ENCODE results near the gene PHTF1. TPM values are rescaled to one million over a fixed set of nuclear protein-coding genes. Genes with fewer than 3 reads are reported as not detected.
"Not testable (repeated sequence)": the region's sequence is repeated elsewhere in the genome, so short reads cannot be mapped to it uniquely, and the experiment has no call there.

Gene PHTF1
- polyA plus RNA-seq, 3 donors, result 6.7 to 12.2 (median 11.1) TPM

DNA sequence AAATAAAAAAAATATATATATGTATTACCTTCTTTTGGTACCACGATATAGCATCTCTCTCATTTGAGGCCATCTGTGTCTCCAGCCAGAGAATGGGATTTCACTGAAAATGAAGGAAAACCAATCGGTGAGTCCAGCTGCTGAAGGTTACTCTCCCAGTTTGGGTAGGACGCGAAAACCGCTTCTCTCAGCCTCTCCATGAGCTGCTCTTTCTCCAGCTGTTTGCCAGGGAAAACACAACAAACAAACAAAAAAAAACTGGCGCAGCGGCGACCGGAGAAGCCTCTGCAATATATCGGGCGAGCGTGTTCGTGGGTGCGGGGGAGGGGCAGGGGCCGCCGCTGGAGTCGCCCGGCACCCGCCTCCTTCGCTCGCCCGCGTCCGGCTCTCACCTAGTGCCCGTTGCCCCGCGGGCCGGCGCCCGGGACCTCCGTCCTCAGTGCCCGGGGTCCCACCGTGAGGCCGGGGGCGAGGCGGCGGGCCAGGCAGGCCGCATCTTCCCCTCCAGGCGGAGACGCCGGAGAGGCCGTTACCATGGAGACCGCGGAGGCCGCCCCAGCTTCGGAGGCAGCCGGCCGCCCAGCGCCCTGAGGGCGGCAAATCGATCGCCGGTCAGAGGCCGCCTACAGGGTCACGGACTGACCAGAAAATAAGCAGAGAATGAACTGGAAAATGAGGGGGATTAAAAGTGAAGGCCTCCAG is 504 bp downstream of the PHTF1 start:
- H3K27ac Mint-ChIP-seq, result peak overlapping the region; percentile 99 to 100 (median 99)

DNA sequence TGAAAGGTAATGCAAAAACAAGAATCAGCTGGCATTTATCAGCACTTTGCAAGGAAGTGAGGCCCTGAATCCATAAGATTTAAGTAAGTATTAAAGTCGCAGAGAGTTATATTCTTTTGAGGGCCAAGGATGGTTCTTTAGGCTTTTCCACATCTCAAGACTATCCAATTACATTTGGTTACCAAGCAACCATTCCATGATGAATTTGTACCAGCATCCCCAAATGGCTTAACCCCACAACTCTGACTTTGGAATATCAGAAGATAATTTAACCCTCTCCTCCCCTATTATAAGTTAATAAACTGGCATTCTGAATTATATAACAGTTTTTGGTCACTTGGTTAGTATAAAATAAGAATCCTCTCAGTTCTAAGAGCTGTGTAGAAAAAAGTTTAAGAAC is 2.8 kb downstream of the PHTF1 start:
- WGBS (ENCODE audit: insufficient coverage), result no CpG with 5 or more reads among the region's 1 CpG
- TF ChIP-seq, protein P1, sequence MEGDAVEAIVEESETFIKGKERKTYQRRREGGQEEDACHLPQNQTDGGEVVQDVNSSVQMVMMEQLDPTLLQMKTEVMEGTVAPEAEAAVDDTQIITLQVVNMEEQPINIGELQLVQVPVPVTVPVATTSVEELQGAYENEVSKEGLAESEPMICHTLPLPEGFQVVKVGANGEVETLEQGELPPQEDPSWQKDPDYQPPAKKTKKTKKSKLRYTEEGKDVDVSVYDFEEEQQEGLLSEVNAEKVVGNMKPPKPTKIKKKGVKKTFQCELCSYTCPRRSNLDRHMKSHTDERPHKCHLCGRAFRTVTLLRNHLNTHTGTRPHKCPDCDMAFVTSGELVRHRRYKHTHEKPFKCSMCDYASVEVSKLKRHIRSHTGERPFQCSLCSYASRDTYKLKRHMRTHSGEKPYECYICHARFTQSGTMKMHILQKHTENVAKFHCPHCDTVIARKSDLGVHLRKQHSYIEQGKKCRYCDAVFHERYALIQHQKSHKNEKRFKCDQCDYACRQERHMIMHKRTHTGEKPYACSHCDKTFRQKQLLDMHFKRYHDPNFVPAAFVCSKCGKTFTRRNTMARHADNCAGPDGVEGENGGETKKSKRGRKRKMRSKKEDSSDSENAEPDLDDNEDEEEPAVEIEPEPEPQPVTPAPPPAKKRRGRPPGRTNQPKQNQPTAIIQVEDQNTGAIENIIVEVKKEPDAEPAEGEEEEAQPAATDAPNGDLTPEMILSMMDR (IDR thresholded peaks at IDR 0.05), result no peak
- Mint-ChIP-seq H3K36me3 (peaks cover 11 to 33% of the 10 kb centered on the region in 2 donors), H3K4me1 (peaks cover 31% of the 10 kb centered on the region), H3K27ac (no peak overlapping the region), H3K9me3 (peaks cover 0 to 1% (median 0%) of the 10 kb centered on the region in 7 donors), H3K27me3 (ENCODE audit: low read depth in 3 of 3) (no peaks in the 10 kb centered on the region), H3K4me3 (no peak overlapping the region)
- Histone ChIP-seq H2AFZ (ENCODE audit: insufficient read depth, low read depth, low read length, poor library complexity, severe bottlenecking) (no peak overlapping the region), H3K9ac (ENCODE audit: insufficient read depth, low read length, poor library complexity, severe bottlenecking) (no peak overlapping the region), H3K27me3 (ENCODE audit: control insufficient read depth in 2 of 2, insufficient read depth in 2 of 2, low read length in 2 of 2) (no peaks in the 10 kb centered on the region), H3K79me2 (ENCODE audit: insufficient read depth, low read length) (peaks cover 37% of the 10 kb centered on the region), H4K20me1 (ENCODE audit: insufficient read depth, low read length) (no peaks in the 10 kb centered on the region), H3K27ac (ENCODE audit: low read depth in 1 of 2, low read length in 2 of 2) (no peak overlapping the region), H3K4me2 (replicated peaks; ENCODE audit: extremely low read depth, low read length, poor library complexity, severe bottlenecking) (no peak overlapping the region), H3K4me3 (replicated peaks in 1 of 3; ENCODE audit: low read depth in 2 of 3, low read length in 3 of 3) (no peak overlapping the region), H3K9me3 (replicated peaks in 1 of 2; ENCODE audit: control insufficient read depth in 1 of 2, insufficient read depth in 1 of 2, low read length in 2 of 2) (no peaks in the 10 kb centered on the region), H3K36me3 (replicated peaks in 1 of 2; ENCODE audit: control insufficient read depth in 1 of 2, insufficient read depth in 2 of 2, low read length in 2 of 2) (peaks cover 2 to 12% of the 10 kb centered on the region in 2 donors), H3K4me1 (ENCODE audit: control insufficient read depth in 1 of 2, insufficient read depth in 2 of 2, low read length in 2 of 2) (peaks cover 21 to 27% of the 10 kb centered on the region in 2 donors)
- intact Hi-C loops (cut with micrococcal nuclease), result loop anchor here in 1 of 2 donors (5.0 kb wide), 1 partner anchor 56 kb away; the partner anchor contains the start of gene RSBN1
- no peak for DNase-seq

More for the DNA sequence above, 504 bp downstream of the PHTF1 start:
- Histone ChIP-seq H3K9me3 (replicated peaks in 1 of 2; ENCODE audit: control insufficient read depth in 1 of 2, insufficient read depth in 1 of 2, low read length in 2 of 2) (no peaks in the 10 kb centered on the region), H4K20me1 (ENCODE audit: insufficient read depth, low read length) (no peaks in the 10 kb centered on the region), H2AFZ (ENCODE audit: insufficient read depth, low read depth, low read length, poor library complexity, severe bottlenecking) (peak overlapping the region; percentile 91), H3K36me3 (replicated peaks in 1 of 2; ENCODE audit: control insufficient read depth in 1 of 2, insufficient read depth in 2 of 2, low read length in 2 of 2) (peaks cover 3 to 20% of the 10 kb centered on the region in 2 donors), H3K79me2 (ENCODE audit: insufficient read depth, low read length) (peaks cover 33% of the 10 kb centered on the region), H3K27me3 (ENCODE audit: control insufficient read depth in 2 of 2, insufficient read depth in 2 of 2, low read length in 2 of 2) (no peaks in the 10 kb centered on the region), H3K27ac (ENCODE audit: low read depth in 1 of 2, low read length in 2 of 2) (peak overlapping the region; percentile 95 to 99), H3K4me3 (replicated peaks in 1 of 3; ENCODE audit: low read depth in 2 of 3, low read length in 3 of 3) (peak overlapping the region; percentile 71 to 98 (median 87)), H3K4me1 (ENCODE audit: control insufficient read depth in 1 of 2, insufficient read depth in 2 of 2, low read length in 2 of 2) (peaks cover 21 to 27% of the 10 kb centered on the region in 2 donors), H3K4me2 (replicated peaks; ENCODE audit: extremely low read depth, low read length, poor library complexity, severe bottlenecking) (peak overlapping the region; percentile 82), H3K9ac (ENCODE audit: insufficient read depth, low read length, poor library complexity, severe bottlenecking) (peak overlapping the region; percentile 96)
- TF ChIP-seq, protein P1 (IDR thresholded peaks at IDR 0.05), result no peak
- peak overlapping the region; percentile 96 to 98 for H3K4me3 Mint-ChIP-seq
- peak; percentile 50 to 67 (median 54) for DNase-seq
- H3K9me3 Mint-ChIP-seq, result peaks cover 0 to 1% (median 0%) of the 10 kb centered on the region in 7 donors
- peaks cover 22 to 35% of the 10 kb centered on the region in 2 donors for H3K36me3 Mint-ChIP-seq
- H3K27me3 Mint-ChIP-seq (ENCODE audit: low read depth in 3 of 3), result no peaks in the 10 kb centered on the region
- intact Hi-C loops (cut with micrococcal nuclease), result loop anchor here (2.0 to 5.0 kb wide), 2 partner anchors 54 kb away; partner anchors contain the start of gene RSBN1 (in 2 of the 2)
- under 1% methylated on average over 53 of the region's 55 CpGs for WGBS (ENCODE audit: insufficient coverage)
- H3K4me1 Mint-ChIP-seq, result peaks cover 31% of the 10 kb centered on the region

DNA sequence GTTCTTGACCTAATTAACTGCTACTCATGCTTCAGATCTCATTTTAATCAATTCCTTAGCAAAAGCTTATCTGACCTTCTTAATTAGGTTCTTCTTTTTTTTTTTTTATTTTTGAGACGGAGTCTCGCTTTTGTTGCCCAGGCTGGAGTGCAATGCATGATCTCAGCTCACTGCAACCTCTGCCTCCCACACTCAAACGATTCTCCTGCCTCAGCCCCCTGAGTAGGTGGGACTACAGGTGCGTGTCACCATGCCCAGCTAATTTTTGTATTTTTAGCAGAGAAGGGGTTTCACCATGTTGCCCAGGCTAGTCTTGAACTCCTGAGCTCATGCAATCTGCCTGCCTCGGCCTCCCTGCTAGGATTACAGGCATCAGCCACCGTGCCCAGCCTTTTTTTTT is 6.0 kb downstream of the PHTF1 start:
- H3K27me3 ChIP-seq (ENCODE audit: control insufficient read depth in 2 of 2, insufficient read depth in 2 of 2, low read length in 2 of 2); H3K9me3 ChIP-seq (replicated peaks in 1 of 2; ENCODE audit: control insufficient read depth in 1 of 2, insufficient read depth in 1 of 2, low read length in 2 of 2); H3K9ac ChIP-seq (ENCODE audit: insufficient read depth, low read length, poor library complexity, severe bottlenecking); H3K27me3 Mint-ChIP-seq (ENCODE audit: low read depth in 3 of 3); DNase-seq; H3K4me2 ChIP-seq (replicated peaks; ENCODE audit: extremely low read depth, low read length, poor library complexity, severe bottlenecking); H3K27ac ChIP-seq (ENCODE audit: low read depth in 1 of 2, low read length in 2 of 2); H2AFZ ChIP-seq (ENCODE audit: insufficient read depth, low read depth, low read length, poor library complexity, severe bottlenecking); H3K4me3 ChIP-seq (replicated peaks in 1 of 3; ENCODE audit: low read depth in 2 of 3, low read length in 3 of 3); H4K20me1 ChIP-seq (ENCODE audit: insufficient read depth, low read length); intact Hi-C loops (cut with micrococcal nuclease); H3K9me3 Mint-ChIP-seq; H3K4me3 Mint-ChIP-seq: not testable (repeated sequence)
- WGBS (ENCODE audit: insufficient coverage), result 95% methylated on average over 2 of the region's 6 CpGs
- H3K27ac Mint-ChIP-seq, result peak overlapping the region in 1 of 7 donors; percentile 61
- peaks cover 19% of the 10 kb centered on the region for H3K4me1 Mint-ChIP-seq
- H3K36me3 Mint-ChIP-seq, result peaks cover 22 to 48% of the 10 kb centered on the region in 2 donors
- Histone ChIP-seq H3K79me2 (ENCODE audit: insufficient read depth, low read length) (peaks cover 32% of the 10 kb centered on the region), H3K36me3 (replicated peaks in 1 of 2; ENCODE audit: control insufficient read depth in 1 of 2, insufficient read depth in 2 of 2, low read length in 2 of 2) (peaks cover 12 to 28% of the 10 kb centered on the region in 2 donors), H3K4me1 (ENCODE audit: control insufficient read depth in 1 of 2, insufficient read depth in 2 of 2, low read length in 2 of 2) (peaks cover 9 to 15% of the 10 kb centered on the region in 2 donors)

Data from CD14-positive monocyte (primary cell).